Occipital lobe (tissue), 3 donors: Measurements from ENCODE around the gene KCMF1. TPM values are rescaled to one million over a fixed set of nuclear protein-coding genes. Genes with fewer than 3 reads are reported as not detected.

Source experiments
- DNase-seq: peaks from one replicate; lab custom pipeline; 2025; lab: John Stamatoyannopoulos, UW
- small RNA-seq: library from RNA; depleted of rRNA; stranded (forward); fragments of <200 nt; gene quantifications from one replicate; pipeline ENCODE3, GENCODE V24; 2014
- total RNA-seq: library from RNA; depleted of rRNA; stranded (reverse); fragments of >200 nt; gene quantifications from one replicate; pipeline ENCODE4 v1.2.3, GENCODE V29; 2014

Gene KCMF1
- total RNA-seq, 1 donor from 2014 or later = 48.8 TPM

DNA sequence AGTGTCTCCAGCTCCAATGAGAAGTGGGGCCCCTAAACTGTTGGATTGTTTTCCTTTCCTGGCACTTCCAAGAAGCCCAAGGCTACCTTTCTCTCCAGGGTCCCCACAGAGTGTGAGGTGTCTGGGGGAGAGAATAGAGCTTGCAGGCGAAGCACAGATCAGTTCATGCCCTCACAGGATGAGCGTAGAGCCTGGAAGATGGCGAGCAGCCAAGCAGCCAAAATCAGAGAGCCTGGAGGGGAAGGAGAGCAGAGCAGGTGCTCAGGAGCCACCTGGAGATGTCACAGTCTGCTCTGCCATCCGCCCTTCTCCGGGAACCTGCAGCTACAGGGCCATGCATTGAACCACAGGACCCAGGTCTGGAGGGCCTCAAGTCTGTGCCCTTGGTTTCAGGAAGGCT is 107.6 kb downstream of the KCMF1 start:
- no peak for DNase-seq

DNA sequence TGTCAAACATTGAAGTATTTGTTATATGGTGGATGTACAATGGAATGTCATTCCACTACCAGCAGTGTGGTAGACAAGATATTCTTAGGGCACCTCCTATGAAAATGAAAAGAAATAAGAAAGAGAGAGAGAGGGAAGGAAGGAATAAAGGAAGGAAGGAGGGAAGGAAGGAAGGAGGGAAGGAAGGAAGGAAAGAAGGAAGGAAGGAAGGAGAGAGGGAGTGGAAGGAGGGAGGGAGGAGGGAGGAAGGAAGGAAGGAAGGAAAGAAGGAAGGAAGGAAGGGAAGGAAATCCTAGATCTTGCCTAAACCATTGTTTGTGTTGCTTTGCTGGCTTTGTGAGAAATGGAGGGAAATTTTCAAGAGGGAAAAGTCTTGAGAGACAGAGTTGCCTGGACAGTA is 112.1 kb downstream of the KCMF1 start:
- no peak for DNase-seq

DNA sequence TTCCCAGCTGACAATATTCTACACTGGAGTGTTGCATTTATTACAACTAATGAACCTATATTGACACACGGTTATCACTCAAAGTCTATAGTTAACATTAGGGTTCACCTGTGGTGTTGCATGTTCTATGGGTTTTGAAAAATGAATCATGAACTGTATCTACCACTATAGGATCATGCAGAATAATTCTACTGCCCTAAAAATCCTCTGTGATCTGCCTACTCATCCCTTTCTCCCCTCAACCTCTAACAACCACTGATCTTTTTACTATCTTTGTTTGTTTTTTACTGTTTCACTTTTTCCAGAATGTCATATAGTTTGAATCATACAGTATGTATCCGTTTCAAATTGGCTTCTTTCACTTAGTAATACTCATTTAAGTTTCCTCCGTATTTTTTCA is 114.6 kb downstream of the KCMF1 start:
- no peak for DNase-seq

DNA sequence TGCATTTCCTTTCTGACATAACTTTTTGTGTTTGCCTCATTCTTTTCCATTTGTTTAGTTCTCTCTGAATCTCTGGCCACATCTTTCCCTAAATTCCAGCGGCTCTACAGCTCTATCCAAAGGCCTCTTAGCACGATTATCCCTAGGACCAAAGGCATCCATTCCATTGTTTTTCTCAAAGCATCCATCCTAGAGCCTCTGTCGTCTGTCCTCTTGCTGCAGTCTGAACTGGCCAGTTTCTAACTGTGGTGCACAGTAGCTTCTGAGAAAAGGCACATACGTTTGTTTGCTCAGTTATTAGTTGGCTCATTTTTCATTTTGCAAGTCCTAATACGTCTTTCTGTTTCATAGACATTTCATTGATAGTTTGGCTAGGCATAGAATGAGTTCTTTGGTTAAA is 116.6 kb downstream of the KCMF1 start:
- DNase-seq = no peak

DNA sequence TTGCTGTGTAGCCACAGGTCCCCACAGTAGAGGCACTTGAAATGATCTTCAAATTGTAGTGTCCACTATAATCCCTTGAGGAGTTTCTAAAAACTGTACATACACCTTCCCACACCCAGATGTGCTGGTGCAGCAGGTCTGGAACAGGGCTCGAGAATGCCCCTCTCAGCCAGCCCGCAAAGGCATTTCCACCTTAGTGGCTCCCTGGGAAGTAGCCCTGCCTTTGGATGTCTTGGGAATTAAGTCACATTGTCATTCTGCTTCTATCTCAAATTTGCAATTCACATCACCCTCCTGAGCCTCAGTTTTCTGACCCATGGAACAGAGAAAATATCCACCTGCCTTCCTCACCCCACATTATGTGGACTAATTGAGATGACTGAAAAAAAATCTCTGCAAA is 118.0 kb downstream of the KCMF1 start:
- DNase-seq = no peak

DNA sequence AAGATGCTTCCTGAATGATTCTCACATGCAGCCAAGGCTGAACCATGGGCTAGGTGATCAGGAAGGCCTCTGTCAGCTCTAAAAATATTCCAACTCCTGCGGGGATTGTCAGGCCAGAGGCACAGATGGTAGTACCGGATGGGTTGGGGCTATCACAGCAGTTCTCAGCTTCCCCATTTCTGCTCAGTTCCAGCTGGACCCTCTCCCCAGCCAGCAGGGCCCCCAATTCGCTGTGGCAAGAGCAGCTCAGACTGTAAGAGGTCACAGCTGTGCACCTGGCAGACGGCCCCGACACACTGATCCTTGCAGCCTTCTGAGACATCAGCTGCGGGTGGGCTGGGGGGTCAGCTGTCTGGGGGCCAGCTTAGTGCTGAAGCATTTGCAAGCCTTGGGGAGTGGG is 118.6 kb downstream of the KCMF1 start:
- DNase-seq = no peak

DNA sequence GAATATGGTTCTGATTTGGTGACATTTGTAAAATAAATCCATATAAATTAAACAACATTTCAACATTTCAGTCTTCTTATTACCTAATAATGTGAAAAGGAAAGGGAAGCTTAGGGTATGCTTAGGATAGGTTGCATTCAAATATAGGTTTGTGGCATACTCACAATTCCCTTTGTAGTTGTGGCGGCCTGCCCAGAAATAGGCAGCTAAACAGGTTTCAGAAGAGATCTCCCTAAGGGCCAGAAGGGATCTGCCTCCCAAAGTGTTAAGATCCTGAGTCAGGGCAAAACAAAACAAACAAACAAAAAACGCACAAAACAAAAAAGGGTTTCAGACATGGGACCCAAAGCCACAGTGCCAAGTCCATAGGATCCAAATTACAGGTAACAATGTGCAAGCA is 120.9 kb downstream of the KCMF1 start:
- no peak for DNase-seq

DNA sequence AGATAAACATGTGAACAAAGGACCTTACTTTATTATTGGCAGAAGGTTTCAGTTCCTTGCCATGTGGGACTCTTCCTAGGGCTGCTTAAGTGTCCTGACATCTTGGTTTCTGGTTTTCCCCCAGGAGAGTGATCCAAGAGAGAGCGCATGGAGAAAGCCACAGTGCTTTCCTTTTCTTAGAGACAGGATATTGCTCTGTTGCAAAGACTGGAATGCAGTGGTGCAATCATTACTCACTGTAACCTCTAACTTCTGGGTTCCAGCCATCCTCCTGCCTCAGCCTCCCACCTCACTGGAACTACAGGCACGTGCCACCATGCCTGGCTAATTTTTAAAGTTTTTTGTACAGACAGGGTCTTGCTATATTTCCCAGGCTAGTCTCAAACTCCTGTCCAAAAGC is 124.1 kb downstream of the KCMF1 start:
- no peak for DNase-seq

DNA sequence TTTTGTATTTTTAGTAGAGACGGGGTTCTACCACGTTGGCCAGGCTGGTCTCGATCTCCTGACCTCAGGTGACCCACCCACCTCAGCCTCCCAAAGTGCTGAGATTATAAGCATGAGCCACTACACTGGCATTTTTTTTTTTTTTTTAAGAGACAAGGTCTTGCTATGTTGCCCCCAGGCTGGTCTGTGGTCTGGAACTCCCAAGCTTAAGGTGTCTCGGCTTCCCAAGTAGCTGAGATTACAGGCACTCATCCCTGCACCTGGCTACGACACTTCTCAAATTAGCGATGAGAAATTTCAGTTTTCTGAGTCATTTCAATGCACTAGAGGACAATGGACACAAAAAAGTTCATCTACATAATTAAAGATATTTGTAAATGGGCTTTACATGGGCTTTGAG is 125.7 kb downstream of the KCMF1 start:
- no peak for DNase-seq

DNA sequence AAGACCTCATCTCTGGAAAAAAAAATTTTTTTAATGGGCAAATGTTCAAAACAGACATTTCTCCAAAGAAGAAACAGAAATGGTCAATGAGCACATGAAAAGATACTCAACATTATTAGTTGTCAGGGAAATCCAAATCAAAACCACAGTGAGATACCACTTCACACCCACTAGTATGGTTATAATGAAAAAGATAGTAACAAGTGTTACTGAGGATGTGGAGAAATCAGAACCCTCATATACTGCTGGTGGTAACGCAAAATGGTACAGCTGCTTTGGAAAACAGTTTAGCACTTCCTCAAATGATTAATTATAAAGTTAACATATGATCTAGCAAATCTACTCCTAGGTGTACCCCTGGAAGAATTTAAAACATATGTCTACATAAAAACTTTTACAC is 133.3 kb downstream of the KCMF1 start:
- no peak for DNase-seq

DNA sequence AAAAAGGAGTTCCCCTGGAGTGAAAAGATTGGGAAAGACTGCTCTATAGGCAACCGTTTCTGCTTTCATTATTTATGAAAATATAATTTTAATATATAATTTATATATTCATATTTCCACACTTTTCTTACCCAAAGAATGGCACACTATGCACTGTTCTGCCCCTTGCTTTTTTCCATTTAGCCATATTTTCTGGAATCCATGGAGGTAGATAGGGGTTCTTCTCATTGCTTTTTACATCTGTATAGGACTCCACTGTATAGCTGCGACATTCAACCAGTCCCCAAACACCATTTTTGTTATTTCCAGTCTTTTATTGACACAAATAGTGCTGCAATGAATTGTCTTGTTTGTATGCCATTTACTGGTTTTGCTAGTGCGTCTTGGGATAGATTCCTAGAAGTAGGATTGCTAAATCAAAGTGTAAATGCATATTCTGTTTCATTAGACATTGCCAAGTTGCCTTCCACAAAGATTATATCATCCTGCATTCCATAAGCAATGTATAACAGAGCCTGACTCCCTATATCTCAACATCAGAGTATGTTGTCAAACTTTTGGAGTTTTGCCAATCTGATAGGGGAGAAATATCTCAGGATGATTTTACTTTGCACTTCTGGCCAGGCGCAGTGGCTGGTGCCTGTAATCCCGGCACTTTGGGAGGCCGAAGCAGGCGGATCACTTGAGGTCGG is 135.7 kb downstream of the KCMF1 start:
- no peak for DNase-seq

Small RNA genes lying within 50 kb of the gene (small RNA-seq; reads per million reads assigned to genes)
- gene AC078974.1 = not detected

Other genes with a start within 250 kb of the KCMF1 start
- gene TRABD2A, start 90.1 kb upstream of the KCMF1 start, total RNA-seq = 1.1 TPM
- gene TMSB10, start 65.5 kb upstream of the KCMF1 start, total RNA-seq = 2,498 TPM
- 1.1 TPM for gene TCF7L1, start 162.2 kb downstream of the KCMF1 start, total RNA-seq